ENCODE measurements around the gene RASSF3. TPM values are rescaled to one million over a fixed set of nuclear protein-coding genes. Genes with fewer than 3 reads are reported as not detected.

RASSF3 gene
- total RNA-seq, 4 donors from 2014 or later, result 9.1 to 16.1 (median 11.2) TPM

DNA sequence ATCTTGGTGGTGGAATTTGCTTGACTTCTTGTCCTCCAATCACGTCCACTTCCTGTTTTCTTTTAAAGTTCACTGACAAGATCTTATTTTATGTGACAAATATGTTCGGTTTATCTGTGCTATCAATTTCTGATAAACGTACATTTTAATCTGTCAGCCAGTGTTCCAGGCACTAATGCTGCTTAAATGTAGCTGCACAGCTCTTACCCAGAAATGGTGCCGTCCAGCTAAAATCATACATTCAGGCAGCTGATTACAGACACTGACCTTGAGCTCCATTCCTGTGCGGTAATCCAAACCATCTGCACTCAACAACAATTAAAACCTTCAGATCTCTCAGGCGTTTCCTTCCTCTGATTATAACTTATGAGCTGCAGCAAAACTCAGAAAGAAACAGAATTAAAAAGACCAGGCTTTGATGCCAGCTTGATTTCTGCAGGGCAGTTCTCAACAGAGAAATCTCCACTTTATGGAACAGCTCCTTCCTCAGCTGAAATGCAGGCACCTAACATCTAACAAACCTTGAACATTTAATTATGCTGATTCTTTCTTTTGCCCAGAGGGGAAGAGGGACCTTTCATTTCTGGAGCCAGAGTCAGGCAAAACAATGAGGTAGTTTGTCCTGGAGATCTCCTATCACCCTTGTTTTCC lies 26.4 kb upstream of the RASSF3 start:
- H3K27ac ChIP-seq, result peak overlapping the region; percentile 64
- H3K36me3 ChIP-seq, result no peaks in the 10 kb centered on the region
- peaks cover 20% of the 10 kb centered on the region for H3K4me1 ChIP-seq
- DNase-seq (ENCODE audit: low spot score in 2 of 2), result no peak
- no peak for TF ChIP-seq EP300 (IDR thresholded peaks at IDR 0.05)
- no peak for TF ChIP-seq POLR2A (IDR thresholded peaks at IDR 0.05)
- TF ChIP-seq POLR2AphosphoS5 (IDR thresholded peaks at IDR 0.05), result no peak
- TF ChIP-seq, protein P1, sequence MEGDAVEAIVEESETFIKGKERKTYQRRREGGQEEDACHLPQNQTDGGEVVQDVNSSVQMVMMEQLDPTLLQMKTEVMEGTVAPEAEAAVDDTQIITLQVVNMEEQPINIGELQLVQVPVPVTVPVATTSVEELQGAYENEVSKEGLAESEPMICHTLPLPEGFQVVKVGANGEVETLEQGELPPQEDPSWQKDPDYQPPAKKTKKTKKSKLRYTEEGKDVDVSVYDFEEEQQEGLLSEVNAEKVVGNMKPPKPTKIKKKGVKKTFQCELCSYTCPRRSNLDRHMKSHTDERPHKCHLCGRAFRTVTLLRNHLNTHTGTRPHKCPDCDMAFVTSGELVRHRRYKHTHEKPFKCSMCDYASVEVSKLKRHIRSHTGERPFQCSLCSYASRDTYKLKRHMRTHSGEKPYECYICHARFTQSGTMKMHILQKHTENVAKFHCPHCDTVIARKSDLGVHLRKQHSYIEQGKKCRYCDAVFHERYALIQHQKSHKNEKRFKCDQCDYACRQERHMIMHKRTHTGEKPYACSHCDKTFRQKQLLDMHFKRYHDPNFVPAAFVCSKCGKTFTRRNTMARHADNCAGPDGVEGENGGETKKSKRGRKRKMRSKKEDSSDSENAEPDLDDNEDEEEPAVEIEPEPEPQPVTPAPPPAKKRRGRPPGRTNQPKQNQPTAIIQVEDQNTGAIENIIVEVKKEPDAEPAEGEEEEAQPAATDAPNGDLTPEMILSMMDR (IDR thresholded peaks at IDR 0.05), result no peak
- H3K9me3 ChIP-seq, result no peaks in the 10 kb centered on the region
- no peaks in the 10 kb centered on the region for H3K27me3 ChIP-seq
- H3K4me3 ChIP-seq, result peak overlapping the region; percentile 22
- 18% methylated on average over 6 of the region's 6 CpGs for WGBS

DNA sequence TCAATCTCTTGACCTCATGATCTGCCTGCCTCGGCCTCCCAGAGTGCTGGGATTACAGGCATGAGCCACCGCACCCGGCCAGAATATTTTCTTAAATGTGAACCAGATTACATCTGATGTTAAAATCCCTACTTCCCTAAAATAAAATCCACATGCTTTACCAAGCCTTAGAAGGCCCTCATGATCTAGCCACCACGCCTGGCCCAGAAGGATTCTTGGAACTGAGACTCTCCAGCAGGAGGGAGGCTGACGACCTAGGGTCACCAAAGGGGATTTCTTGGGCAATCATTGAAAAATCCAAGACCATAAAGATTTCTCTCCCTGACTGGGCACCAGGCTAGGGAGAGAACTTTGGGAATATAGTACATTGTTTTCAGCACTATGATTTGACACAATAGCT lies 25.2 kb upstream of the RASSF3 start:
- H3K27me3 ChIP-seq, result no peaks in the 10 kb centered on the region
- WGBS, result 70% methylated on average over 5 of the region's 5 CpGs
- no peak for TF ChIP-seq POLR2AphosphoS5 (IDR thresholded peaks at IDR 0.05)
- TF ChIP-seq POLR2A (IDR thresholded peaks at IDR 0.05), result no peak
- TF ChIP-seq EP300 (IDR thresholded peaks at IDR 0.05), result no peak
- TF ChIP-seq, protein P1 (IDR thresholded peaks at IDR 0.05), result no peak
- H3K9me3 ChIP-seq, result no peaks in the 10 kb centered on the region
- H3K36me3 ChIP-seq, result no peaks in the 10 kb centered on the region
- H3K27ac ChIP-seq, result no peak overlapping the region
- peaks cover 20% of the 10 kb centered on the region for H3K4me1 ChIP-seq
- no peak overlapping the region for H3K4me3 ChIP-seq
- DNase-seq (ENCODE audit: low spot score in 2 of 2), result no peak

DNA sequence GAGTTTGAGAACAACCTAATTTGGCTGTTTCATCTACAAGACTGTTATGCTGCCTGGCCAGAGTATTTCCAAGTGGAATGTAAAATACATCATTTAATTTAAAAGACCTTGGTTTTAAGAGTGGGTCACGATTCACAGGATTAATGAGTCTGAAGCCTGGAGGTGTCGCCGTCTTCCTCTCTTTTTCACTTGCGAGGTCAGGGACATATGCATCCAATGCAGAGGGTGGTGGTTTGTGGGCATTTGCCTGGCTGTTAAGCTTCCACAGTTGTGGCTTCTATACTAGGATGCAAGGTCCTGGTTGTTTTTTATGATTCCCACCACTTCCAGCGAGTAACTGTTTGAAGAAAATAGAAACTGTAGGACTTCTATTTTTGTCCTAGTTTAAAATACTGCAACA lies 22.8 kb upstream of the RASSF3 start:
- 86% methylated on average over 5 of the region's 5 CpGs for WGBS
- TF ChIP-seq, protein P1 (IDR thresholded peaks at IDR 0.05), result no peak
- TF ChIP-seq POLR2A (IDR thresholded peaks at IDR 0.05) (no peak), EP300 (IDR thresholded peaks at IDR 0.05) (no peak), POLR2AphosphoS5 (IDR thresholded peaks at IDR 0.05) (no peak)
- Histone ChIP-seq H3K27me3 (no peaks in the 10 kb centered on the region), H3K27ac (no peak overlapping the region), H3K36me3 (no peaks in the 10 kb centered on the region), H3K4me1 (peaks cover 20% of the 10 kb centered on the region), H3K4me3 (no peak overlapping the region), H3K9me3 (no peaks in the 10 kb centered on the region)
- no peak for DNase-seq (ENCODE audit: low spot score in 2 of 2)

DNA sequence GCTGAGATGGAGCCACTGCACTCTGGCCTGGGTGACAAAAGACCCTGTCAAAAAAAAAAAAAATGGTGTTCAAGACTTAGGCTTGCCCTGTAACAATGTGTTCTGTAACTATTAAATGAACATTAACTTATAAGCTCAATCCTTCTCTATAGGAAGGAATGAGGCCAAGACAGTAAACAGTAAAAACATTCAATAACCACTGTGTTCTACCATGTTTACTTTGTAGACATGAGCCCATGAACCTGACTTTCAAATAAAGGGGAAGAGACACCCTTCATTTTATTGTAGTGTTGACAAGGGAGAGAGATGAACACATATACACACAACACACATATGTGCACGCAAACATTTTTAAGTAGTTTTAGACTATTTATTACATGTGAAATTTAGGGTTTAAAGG lies 20.1 kb upstream of the RASSF3 start:
- DNase-seq (ENCODE audit: low spot score in 2 of 2), result no peak
- no peaks in the 10 kb centered on the region for H3K36me3 ChIP-seq
- no peak overlapping the region for H3K4me3 ChIP-seq
- H3K9me3 ChIP-seq, result no peaks in the 10 kb centered on the region
- TF ChIP-seq EP300 (IDR thresholded peaks at IDR 0.05) (no peak), POLR2AphosphoS5 (IDR thresholded peaks at IDR 0.05) (no peak), POLR2A (IDR thresholded peaks at IDR 0.05) (no peak)
- TF ChIP-seq, protein P1 (IDR thresholded peaks at IDR 0.05), result no peak
- 100% methylated on average over 1 of the region's 1 CpG for WGBS
- no peak overlapping the region for H3K27ac ChIP-seq
- H3K4me1 ChIP-seq, result no peaks in the 10 kb centered on the region
- no peaks in the 10 kb centered on the region for H3K27me3 ChIP-seq

DNA sequence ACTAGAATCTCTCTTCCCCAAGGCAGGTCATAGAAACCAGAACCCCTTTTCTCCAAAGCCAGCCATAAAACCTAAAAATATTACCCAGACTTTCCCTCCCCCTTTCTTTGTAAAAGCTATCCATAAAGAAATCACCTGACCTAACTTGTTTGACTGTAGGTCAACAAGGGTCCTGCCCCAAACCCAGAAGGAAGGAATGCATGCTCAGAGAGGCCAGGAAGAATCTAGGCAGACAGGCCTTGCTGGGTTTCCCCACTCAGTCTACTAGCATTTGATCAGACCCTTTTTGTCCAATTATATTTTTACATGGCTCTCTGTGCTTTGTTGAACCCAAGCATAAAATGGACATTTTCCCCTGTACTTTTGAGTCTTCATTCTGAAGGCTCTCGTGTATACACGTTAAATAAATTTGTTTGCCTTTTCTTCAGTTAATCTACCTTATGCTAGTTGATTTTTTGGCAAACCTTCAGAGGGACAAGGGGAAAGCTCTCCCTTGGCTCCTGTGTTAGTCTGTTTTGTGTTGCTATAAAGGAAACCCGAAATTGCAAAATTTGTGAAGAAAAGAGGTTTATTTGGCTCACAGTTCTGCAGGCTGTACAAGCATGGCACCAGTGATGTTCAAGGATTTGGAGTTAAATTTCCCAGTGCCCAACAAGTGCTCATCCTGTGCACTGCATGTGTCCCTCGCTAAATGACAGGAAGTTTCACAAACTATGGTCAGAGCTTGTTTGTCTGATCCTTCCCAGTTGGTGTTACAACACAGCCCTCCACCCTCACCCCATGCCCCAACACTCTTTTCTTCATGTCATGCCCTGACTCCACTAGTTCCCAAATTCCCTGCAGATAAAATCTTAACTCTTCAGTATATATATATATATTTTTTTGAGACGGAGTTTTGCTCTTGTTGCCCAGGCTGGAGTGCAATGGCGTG lies 14.2 kb upstream of the RASSF3 start:
- Histone ChIP-seq H3K4me1 (no peaks in the 10 kb centered on the region), H3K27me3 (no peaks in the 10 kb centered on the region), H3K36me3 (no peaks in the 10 kb centered on the region), H3K4me3 (no peak overlapping the region), H3K27ac (no peak overlapping the region), H3K9me3 (no peaks in the 10 kb centered on the region)
- DNase-seq (ENCODE audit: low spot score in 2 of 2), result no peak
- WGBS, result 85% methylated on average over 6 of the region's 6 CpGs
- TF ChIP-seq EP300 (IDR thresholded peaks at IDR 0.05), result no peak
- TF ChIP-seq, protein P1 (IDR thresholded peaks at IDR 0.05), result no peak
- TF ChIP-seq POLR2AphosphoS5 (IDR thresholded peaks at IDR 0.05), result no peak
- TF ChIP-seq POLR2A (IDR thresholded peaks at IDR 0.05), result no peak
